Neural crest cell (in vitro differentiated cells): ENCODE measurements around the gene LSP1. TPM values are rescaled to one million over a fixed set of nuclear protein-coding genes. Genes with fewer than 3 reads are reported as not detected.

Experiments
- DNase-seq: peaks from one replicate; pipeline ENCODE4 v3.0.0; 2021; ENCODE audit warnings: low read depth, mixed read lengths, low spot score
- H3K27ac Mint-ChIP-seq: one replicate; pipeline ENCODE4 v1.8.0; 2021; ENCODE audit warnings: mild to moderate bottlenecking, mixed read lengths; ENCODE audit not compliant: unreplicated experiment
- H3K27me3 Mint-ChIP-seq: 2 replicates; pipeline ENCODE4 v1.8.0; 2021; ENCODE audit warnings: low read depth, mild to moderate bottlenecking, mixed read lengths
- H3K36me3 Mint-ChIP-seq: 2 replicates; pipeline ENCODE4 v1.8.0; 2021; ENCODE audit warnings: low read depth, mild to moderate bottlenecking, mixed read lengths
- H3K4me1 Mint-ChIP-seq: 2 replicates; pipeline ENCODE4 v1.8.0; 2021; ENCODE audit warnings: mixed read lengths
- H3K4me3 Mint-ChIP-seq: one replicate; pipeline ENCODE4 v1.8.0; 2021; ENCODE audit warnings: mild to moderate bottlenecking, mixed read lengths
- H3K9me3 Mint-ChIP-seq: 2 replicates; pipeline ENCODE4 v1.8.0; 2021; ENCODE audit warnings: mixed read lengths
- CTCF ChIP-seq: fragments of 200-600 bp; sonication (generic); conservative IDR thresholded peaks from 2 replicates; pipeline ENCODE4 v1.5.0; 2021; ENCODE audit warnings: antibody characterized with exemption, mild to moderate bottlenecking
- total RNA-seq: library from RNA; stranded (reverse); gene quantifications from 2 replicates; pipeline ENCODE4 v1.2.1, GENCODE V29; 2021

LSP1 gene
- total RNA-seq, 1 donor from 2014 or later, result not detected

GRCh38 chr11:1891831-1892115 is 38.9 kb downstream of the LSP1 start, which contains the start of gene PRR33:
TSS of gene PRR33 (minus strand) at chr11:1891895. CDS start at chr11:1890584, 1,311 bp downstream.
- no peaks in the 10 kb centered on the region for H3K27me3 Mint-ChIP-seq
- H3K9me3 Mint-ChIP-seq, result peaks cover 3% of the 10 kb centered on the region
- no peak for TF ChIP-seq CTCF
- H3K4me1 Mint-ChIP-seq, result no peaks in the 10 kb centered on the region
- no peak within 1 kb of the TSS for H3K27ac Mint-ChIP-seq
- DNase-seq, result no peak
- no peak within 1 kb of the TSS for H3K4me3 Mint-ChIP-seq
- H3K36me3 Mint-ChIP-seq, result no peaks in the 10 kb centered on the region

GRCh38 chr11:1892116-1892515 is 39.2 kb downstream of the LSP1 start:
- no peak for DNase-seq
- Mint-ChIP-seq H3K27ac (no peak overlapping the region), H3K4me3 (no peak overlapping the region), H3K27me3 (no peaks in the 10 kb centered on the region), H3K9me3 (peaks cover 3% of the 10 kb centered on the region), H3K4me1 (no peaks in the 10 kb centered on the region), H3K36me3 (no peaks in the 10 kb centered on the region)
- TF ChIP-seq CTCF, result no peak

- H3K27ac Mint-ChIP-seq, result no peak overlapping the region
- H3K36me3 Mint-ChIP-seq, result no peaks in the 10 kb centered on the region
- no peak for TF ChIP-seq CTCF
- peaks cover 3% of the 10 kb centered on the region for H3K9me3 Mint-ChIP-seq
- H3K4me1 Mint-ChIP-seq, result no peaks in the 10 kb centered on the region
- no peak for DNase-seq
- no peaks in the 10 kb centered on the region for H3K27me3 Mint-ChIP-seq
- no peak overlapping the region for H3K4me3 Mint-ChIP-seq
Measured at GRCh38 chr11:1892558-1892957, 39.7 kb downstream of the LSP1 start.

GRCh38 chr11:1893581-1894359 is 40.9 kb downstream of the LSP1 start:
- no peak overlapping the region for H3K4me3 Mint-ChIP-seq
- no peaks in the 10 kb centered on the region for H3K4me1 Mint-ChIP-seq
- peaks cover 3% of the 10 kb centered on the region for H3K9me3 Mint-ChIP-seq
- no peak overlapping the region for H3K27ac Mint-ChIP-seq
- no peak for DNase-seq
- H3K27me3 Mint-ChIP-seq, result no peaks in the 10 kb centered on the region
- no peaks in the 10 kb centered on the region for H3K36me3 Mint-ChIP-seq
- no peak for TF ChIP-seq CTCF

GRCh38 chr11:1894759-1895158 is 41.9 kb downstream of the LSP1 start:
- peaks cover 3% of the 10 kb centered on the region for H3K9me3 Mint-ChIP-seq
- H3K4me1 Mint-ChIP-seq, result no peaks in the 10 kb centered on the region
- no peak overlapping the region for H3K4me3 Mint-ChIP-seq
- H3K36me3 Mint-ChIP-seq, result no peaks in the 10 kb centered on the region
- no peak overlapping the region for H3K27ac Mint-ChIP-seq
- no peak for DNase-seq
- no peak for TF ChIP-seq CTCF
- no peaks in the 10 kb centered on the region for H3K27me3 Mint-ChIP-seq
